ENCODE data around the gene GNAZ.

The GNAZ gene

GRCh38 chr22:23122992-23123803, 52.9 kb downstream of the GNAZ start:
- ChIA-PET POLR2A (no interaction called here), CTCF (interaction anchor here (1.2 to 27.3 kb wide), 3 partner anchors 10 to 165 kb away, joined by 3 to 800 read pairs (median 3); no protein-coding TSS in a partner anchor)
- TF ChIP-seq CTCF (IDR thresholded peaks at IDR 0.05; ENCODE audit: insufficient read depth, low read length, missing control alignments) = no peak

GRCh38 chr22:23123804-23124254, 53.5 kb downstream of the GNAZ start:
- no peak for DNase-seq (ENCODE audit: low read depth, low spot score)
- CTCF ChIA-PET = interaction anchor here (1.2 to 27.3 kb wide), 2 partner anchors 9 to 166 kb away, joined by 3 to 800 read pairs; no protein-coding TSS in a partner anchor
- POLR2A ChIA-PET = no interaction called here
- TF ChIP-seq CTCF (IDR thresholded peaks at IDR 0.05; ENCODE audit: insufficient read depth, low read length, missing control alignments) = no peak
- H3K4me3 ChIP-seq (ENCODE audit: low read depth, low read length) = no peak overlapping the region

More at GRCh38 chr22:23122992-23123803, 52.9 kb downstream of the GNAZ start:
- H3K4me3 ChIP-seq (ENCODE audit: low read depth, low read length) = no peak overlapping the region
- DNase-seq (ENCODE audit: low read depth, low spot score) = no peak

GRCh38 chr22:23124611-23125511, 54.5 kb downstream of the GNAZ start:
- CTCF ChIA-PET = interaction anchor here (0.9 to 27.3 kb wide), 3 partner anchors 8 to 276 kb away, joined by 3 to 800 read pairs (median 3); no protein-coding TSS in a partner anchor
- POLR2A ChIA-PET = no interaction called here
- TF ChIP-seq CTCF (IDR thresholded peaks at IDR 0.05; ENCODE audit: insufficient read depth, low read length, missing control alignments) = no peak
- no peak overlapping the region for H3K4me3 ChIP-seq (ENCODE audit: low read depth, low read length)
- DNase-seq (ENCODE audit: low read depth, low spot score) = no peak

- H3K4me3 ChIP-seq (ENCODE audit: low read depth, low read length) = no peak overlapping the region
- POLR2A ChIA-PET = no interaction called here
- no peak for DNase-seq (ENCODE audit: low read depth, low spot score)
- TF ChIP-seq CTCF (IDR thresholded peaks at IDR 0.05; ENCODE audit: insufficient read depth, low read length, missing control alignments) = no peak
- CTCF ChIA-PET = interaction anchor here (0.9 to 27.3 kb wide), 3 partner anchors 19 to 277 kb away, joined by 3 to 800 read pairs (median 3); partner anchors contain the start of gene RAB36
Measured at GRCh38 chr22:23125512-23126103, 55.3 kb downstream of the GNAZ start.

GRCh38 chr22:23126165-23127054, 56.1 kb downstream of the GNAZ start:
- no peak for DNase-seq (ENCODE audit: low read depth, low spot score)
- TF ChIP-seq CTCF (IDR thresholded peaks at IDR 0.05; ENCODE audit: insufficient read depth, low read length, missing control alignments) = no peak
- ChIA-PET CTCF (interaction anchor here (1.1 to 27.3 kb wide), 6 partner anchors 13 to 278 kb away, joined by 3 to 800 read pairs (median 6); partner anchors contain the start of genes RAB36 and RSPH14), POLR2A (no interaction called here)
- no peak overlapping the region for H3K4me3 ChIP-seq (ENCODE audit: low read depth, low read length)

Data from AG04449 (cell line).